Measurements from ENCODE around the gene HSPE1. TPM values are rescaled to one million over a fixed set of nuclear protein-coding genes. Genes with fewer than 3 reads are reported as not detected.
A peak's percentile ranks its signal among the peaks of the same experiment; 100 is the strongest.
"Not testable (repeated sequence)": the region's sequence is repeated elsewhere in the genome, so short reads cannot be mapped to it uniquely, and the experiment has no call there.

Gene HSPE1
- total RNA-seq, 2 experiments from 2014 or later: 189 to 259 TPM

DNA sequence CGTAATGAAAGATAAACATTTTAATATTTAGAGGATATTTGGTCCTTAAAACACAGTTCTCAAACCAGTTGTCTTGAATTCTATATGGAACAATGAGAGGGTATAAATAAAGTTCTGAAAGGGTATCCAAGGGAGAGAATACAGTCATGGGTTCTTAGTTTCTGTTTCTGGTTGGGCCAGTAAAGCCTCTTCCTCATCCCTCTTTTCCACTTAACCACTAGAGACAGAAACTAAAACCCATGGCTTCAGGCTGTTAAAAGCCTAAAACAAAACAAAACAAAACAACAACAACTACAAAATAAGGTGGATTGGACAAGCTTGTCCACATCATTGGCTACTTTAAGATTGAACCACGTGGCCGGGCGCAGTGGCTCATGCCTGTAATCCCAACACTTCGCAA, 28.0 kb upstream of the HSPE1 start:
- no peak for TF ChIP-seq EZH2phosphoT487 (IDR thresholded peaks at IDR 0.05; ENCODE audit: borderline replicate concordance, low read depth, low read length)
- TF ChIP-seq, protein P1, sequence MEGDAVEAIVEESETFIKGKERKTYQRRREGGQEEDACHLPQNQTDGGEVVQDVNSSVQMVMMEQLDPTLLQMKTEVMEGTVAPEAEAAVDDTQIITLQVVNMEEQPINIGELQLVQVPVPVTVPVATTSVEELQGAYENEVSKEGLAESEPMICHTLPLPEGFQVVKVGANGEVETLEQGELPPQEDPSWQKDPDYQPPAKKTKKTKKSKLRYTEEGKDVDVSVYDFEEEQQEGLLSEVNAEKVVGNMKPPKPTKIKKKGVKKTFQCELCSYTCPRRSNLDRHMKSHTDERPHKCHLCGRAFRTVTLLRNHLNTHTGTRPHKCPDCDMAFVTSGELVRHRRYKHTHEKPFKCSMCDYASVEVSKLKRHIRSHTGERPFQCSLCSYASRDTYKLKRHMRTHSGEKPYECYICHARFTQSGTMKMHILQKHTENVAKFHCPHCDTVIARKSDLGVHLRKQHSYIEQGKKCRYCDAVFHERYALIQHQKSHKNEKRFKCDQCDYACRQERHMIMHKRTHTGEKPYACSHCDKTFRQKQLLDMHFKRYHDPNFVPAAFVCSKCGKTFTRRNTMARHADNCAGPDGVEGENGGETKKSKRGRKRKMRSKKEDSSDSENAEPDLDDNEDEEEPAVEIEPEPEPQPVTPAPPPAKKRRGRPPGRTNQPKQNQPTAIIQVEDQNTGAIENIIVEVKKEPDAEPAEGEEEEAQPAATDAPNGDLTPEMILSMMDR (conservative IDR thresholded peaks at IDR 0.05; ENCODE audit: low read length): no peak
- no peaks in the 10 kb centered on the region for H4K20me1 ChIP-seq (ENCODE audit: insufficient read depth, low read length)
- no peaks in the 10 kb centered on the region for H3K9me3 ChIP-seq (ENCODE audit: low read length)
- no peak overlapping the region for H3K27ac ChIP-seq (ENCODE audit: low read depth, low read length, poor library complexity, severe bottlenecking)
- CTCF ChIA-PET (ENCODE audit: unreplicated experiment): no interaction called here
- no peaks in the 10 kb centered on the region for H3K4me1 ChIP-seq (ENCODE audit: insufficient read depth, low read length, poor library complexity, severe bottlenecking)
- H3K36me3 ChIP-seq (ENCODE audit: insufficient read depth, low read length): peaks cover 86% of the 10 kb centered on the region
- no peaks in the 10 kb centered on the region for H3K79me2 ChIP-seq (ENCODE audit: insufficient read depth, low read depth, low read length)
- no peak for DNase-seq (ENCODE audit: low spot score)
- H2AFZ ChIP-seq (ENCODE audit: low read length): no peak overlapping the region
- intact Hi-C loops (cut with micrococcal nuclease; ENCODE audit: unreplicated experiment): no loop called here
- H3K4me3 ChIP-seq (ENCODE audit: low read depth, low read length, poor library complexity, severe bottlenecking): no peak overlapping the region
- BruUV-seq (replicated peaks): no TSS peak
- no peak overlapping the region for H3K4me2 ChIP-seq (ENCODE audit: low read length)
- H3K9me2 ChIP-seq (ENCODE audit: insufficient read depth, low read length): no peaks in the 10 kb centered on the region
- POLR2A ChIA-PET: no interaction called here

DNA sequence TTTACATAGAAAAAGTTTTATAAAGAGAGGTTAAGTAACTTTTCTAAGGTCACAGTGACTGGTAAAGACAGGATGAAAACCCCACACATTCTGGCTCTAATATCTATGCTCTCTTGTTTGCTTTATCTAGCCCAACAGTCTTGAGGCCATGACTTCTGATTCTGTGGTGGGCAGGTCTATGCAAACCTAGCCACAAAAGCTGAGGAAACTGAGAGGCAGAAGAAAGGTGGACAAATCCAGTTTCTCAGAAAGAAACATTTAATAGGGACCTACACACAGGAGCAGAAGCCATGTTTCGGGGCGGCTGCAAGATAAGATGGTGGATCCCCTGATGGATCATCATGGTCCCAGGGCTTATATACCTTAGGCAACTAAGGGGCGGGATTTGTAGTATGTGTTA, 22.4 kb upstream of the HSPE1 start:
- no peaks in the 10 kb centered on the region for H3K9me2 ChIP-seq (ENCODE audit: insufficient read depth, low read length)
- no peaks in the 10 kb centered on the region for H3K9me3 ChIP-seq (ENCODE audit: low read length)
- H3K36me3 ChIP-seq (ENCODE audit: insufficient read depth, low read length): peaks cover 56% of the 10 kb centered on the region
- no peak overlapping the region for H3K4me2 ChIP-seq (ENCODE audit: low read length)
- no peak overlapping the region for H3K27ac ChIP-seq (ENCODE audit: low read depth, low read length, poor library complexity, severe bottlenecking)
- no peaks in the 10 kb centered on the region for H3K79me2 ChIP-seq (ENCODE audit: insufficient read depth, low read depth, low read length)
- TF ChIP-seq, protein P1 (conservative IDR thresholded peaks at IDR 0.05; ENCODE audit: low read length): no peak
- no peak for TF ChIP-seq EZH2phosphoT487 (IDR thresholded peaks at IDR 0.05; ENCODE audit: borderline replicate concordance, low read depth, low read length)
- ChIA-PET CTCF (ENCODE audit: unreplicated experiment) (no interaction called here), POLR2A (interaction anchor here (0.6 to 1.1 kb wide), 2 partner anchors 48 to 112 kb away, joined by 3 read pairs; no protein-coding TSS in a partner anchor)
- H3K4me1 ChIP-seq (ENCODE audit: insufficient read depth, low read length, poor library complexity, severe bottlenecking): no peaks in the 10 kb centered on the region
- DNase-seq (ENCODE audit: low spot score): no peak
- H3K4me3 ChIP-seq (ENCODE audit: low read depth, low read length, poor library complexity, severe bottlenecking): no peak overlapping the region
- H4K20me1 ChIP-seq (ENCODE audit: insufficient read depth, low read length): no peaks in the 10 kb centered on the region
- BruUV-seq (replicated peaks): TSS peak; percentile 15
- H2AFZ ChIP-seq (ENCODE audit: low read length): no peak overlapping the region
- intact Hi-C loops (cut with micrococcal nuclease; ENCODE audit: unreplicated experiment): no loop called here

DNA sequence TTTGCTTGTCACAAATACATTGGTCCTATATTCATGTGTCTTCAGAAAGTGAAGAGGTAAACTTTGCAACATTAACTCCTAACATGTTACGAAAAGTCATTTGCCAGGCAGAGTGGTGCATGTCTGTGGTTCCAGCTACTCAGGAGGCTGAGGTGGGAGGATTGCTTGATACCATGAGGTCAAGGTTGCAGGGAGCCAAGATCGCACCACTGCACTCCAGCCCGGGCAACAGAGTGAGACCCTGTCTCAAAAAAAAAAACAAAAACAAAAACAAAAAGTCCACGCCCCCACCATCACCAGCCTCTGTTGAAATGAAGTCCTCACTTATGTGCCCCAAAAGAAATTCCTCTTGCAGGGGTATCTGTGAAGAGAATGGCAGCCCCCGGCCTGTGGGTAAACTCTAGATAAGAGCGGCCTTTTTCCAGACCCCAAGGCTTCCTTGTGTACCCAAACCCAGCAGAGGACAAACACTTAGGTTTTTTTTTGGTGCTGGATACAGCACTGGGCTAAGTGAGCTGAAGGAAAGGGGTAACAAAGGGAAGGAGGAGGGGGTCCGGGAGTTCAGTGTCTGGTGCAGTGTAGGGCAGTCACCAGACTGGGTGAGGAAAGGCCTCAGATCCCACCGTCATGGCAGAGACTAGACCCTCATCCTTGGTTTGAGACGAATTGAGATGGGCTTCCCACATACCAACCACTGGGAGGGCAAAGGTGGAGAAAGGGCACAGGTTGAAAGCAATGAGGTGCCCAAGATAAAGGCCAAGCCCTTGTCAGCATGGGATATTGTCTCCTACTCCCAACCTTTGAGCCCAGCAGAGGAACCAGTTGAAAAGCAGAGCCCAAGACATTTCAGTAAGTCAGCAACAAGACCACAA, 19.8 kb upstream of the HSPE1 start:
- H3K4me1 ChIP-seq (ENCODE audit: insufficient read depth, low read length, poor library complexity, severe bottlenecking): no peaks in the 10 kb centered on the region
- no peak overlapping the region for H3K27ac ChIP-seq (ENCODE audit: low read depth, low read length, poor library complexity, severe bottlenecking)
- intact Hi-C loops (cut with micrococcal nuclease; ENCODE audit: unreplicated experiment): no loop called here
- no peaks in the 10 kb centered on the region for H3K79me2 ChIP-seq (ENCODE audit: insufficient read depth, low read depth, low read length)
- no peak for DNase-seq (ENCODE audit: low spot score)
- no TSS peak for BruUV-seq (replicated peaks)
- no peaks in the 10 kb centered on the region for H4K20me1 ChIP-seq (ENCODE audit: insufficient read depth, low read length)
- H3K36me3 ChIP-seq (ENCODE audit: insufficient read depth, low read length): peaks cover 58% of the 10 kb centered on the region
- ChIA-PET POLR2A (interaction anchor here (0.9 to 1.2 kb wide), 3 partner anchors 8 to 22 kb away, joined by 3 to 6 read pairs (median 3); no protein-coding TSS in a partner anchor), CTCF (ENCODE audit: unreplicated experiment) (no interaction called here)
- no peak overlapping the region for H2AFZ ChIP-seq (ENCODE audit: low read length)
- H3K9me2 ChIP-seq (ENCODE audit: insufficient read depth, low read length): no peaks in the 10 kb centered on the region
- no peak overlapping the region for H3K4me2 ChIP-seq (ENCODE audit: low read length)
- H3K9me3 ChIP-seq (ENCODE audit: low read length): peaks cover 20% of the 10 kb centered on the region; the same call in 1 of the 2 replicates
- TF ChIP-seq, protein P1 (conservative IDR thresholded peaks at IDR 0.05; ENCODE audit: low read length): no peak
- TF ChIP-seq EZH2phosphoT487 (IDR thresholded peaks at IDR 0.05; ENCODE audit: borderline replicate concordance, low read depth, low read length): no peak
- H3K4me3 ChIP-seq (ENCODE audit: low read depth, low read length, poor library complexity, severe bottlenecking): no peak overlapping the region

DNA sequence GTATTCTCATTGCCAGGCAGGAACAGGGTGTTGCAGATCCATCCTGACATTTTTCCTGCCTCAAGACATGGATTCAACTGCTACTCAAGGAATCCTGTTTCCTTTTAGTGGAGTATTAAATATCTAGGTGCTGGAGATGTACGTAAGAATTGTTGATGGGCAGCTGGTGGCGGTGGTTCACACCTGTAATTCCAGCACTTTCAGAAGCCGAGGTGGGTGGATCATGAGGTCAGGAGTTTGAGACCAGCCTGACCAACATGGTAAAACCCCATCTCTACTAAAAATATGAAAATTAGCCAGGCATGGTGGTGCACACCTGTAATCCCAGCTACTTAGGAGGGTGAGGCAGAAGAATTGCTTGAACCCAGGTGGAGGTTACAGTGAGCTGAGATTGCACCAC, 15.9 kb upstream of the HSPE1 start:
- H2AFZ ChIP-seq (ENCODE audit: low read length); H3K79me2 ChIP-seq (ENCODE audit: insufficient read depth, low read depth, low read length); H3K4me1 ChIP-seq (ENCODE audit: insufficient read depth, low read length, poor library complexity, severe bottlenecking); H3K4me2 ChIP-seq (ENCODE audit: low read length); DNase-seq (ENCODE audit: low spot score); BruUV-seq (replicated peaks); CTCF ChIA-PET (ENCODE audit: unreplicated experiment); intact Hi-C loops (cut with micrococcal nuclease; ENCODE audit: unreplicated experiment); H3K27ac ChIP-seq (ENCODE audit: low read depth, low read length, poor library complexity, severe bottlenecking); H3K9me2 ChIP-seq (ENCODE audit: insufficient read depth, low read length); H4K20me1 ChIP-seq (ENCODE audit: insufficient read depth, low read length); H3K4me3 ChIP-seq (ENCODE audit: low read depth, low read length, poor library complexity, severe bottlenecking): not testable (repeated sequence)
- POLR2A ChIA-PET: interaction anchor here (0.6 to 0.7 kb wide), 3 partner anchors 15 to 1710 kb away, joined by 3 to 7 read pairs (median 4); no protein-coding TSS in a partner anchor
- Histone ChIP-seq H3K36me3 (ENCODE audit: insufficient read depth, low read length) (peaks cover 68% of the 10 kb centered on the region), H3K9me3 (ENCODE audit: low read length) (peaks cover 24% of the 10 kb centered on the region; the same call in 1 of the 2 replicates)
